Liver (tissue), 3 donors: ENCODE results near the gene BTBD7.

Experiments used
- ATF3 ChIP-seq: IDR thresholded peaks from 2 replicates; pipeline ENCODE4 v1.6.1; 2016; ENCODE audit warnings: antibody characterized with exemption
- CTCF ChIP-seq: fragments of 150-350 bp; IDR thresholded peaks from 2 replicates; pipeline ENCODE4 v1.5.1; 2017; ENCODE audit warnings: improper control_type of control experiment, low read depth, low read length; ENCODE audit not compliant: missing input control
- FOXA1 ChIP-seq: IDR thresholded peaks from 2 replicates; pipeline ENCODE4 v1.6.1; 2016; ENCODE audit warnings: antibody characterized with exemption
- GABPA ChIP-seq, 2 donors: IDR thresholded peaks in 1 of 2; conservative IDR thresholded peaks in 1 of 2; 2 replicates each; pipeline ENCODE4 v1.6.1; 2016; ENCODE audit warnings: antibody characterized with exemption in 2 of 2, mild to moderate bottlenecking in 1 of 2, moderate library complexity in 1 of 2
- HNF4G ChIP-seq: IDR thresholded peaks from 2 replicates; pipeline ENCODE4 v1.6.1; 2016; ENCODE audit warnings: antibody characterized with exemption
- JUND ChIP-seq, 2 donors: IDR thresholded peaks; 2 replicates each; pipeline ENCODE4 v1.6.1; 2016; ENCODE audit warnings: antibody characterized with exemption in 2 of 2
- RAD21 ChIP-seq, 2 donors: IDR thresholded peaks; 2 replicates each; pipeline ENCODE4 v1.6.1; 2016; ENCODE audit warnings: antibody characterized with exemption in 2 of 2, mild to moderate bottlenecking in 2 of 2
- SP1 ChIP-seq: IDR thresholded peaks from 2 replicates; pipeline ENCODE4 v1.6.1; 2018; ENCODE audit warnings: antibody characterized with exemption, mild to moderate bottlenecking
- TAF1 ChIP-seq: conservative IDR thresholded peaks from 2 replicates; pipeline ENCODE4 v1.6.1; 2016; ENCODE audit warnings: antibody characterized with exemption, mild to moderate bottlenecking
- TF ChIP-seq, protein P1 (sequence below): IDR thresholded peaks from 2 replicates; pipeline ENCODE4 v1.6.1; 2016; ENCODE audit warnings: antibody characterized with exemption
- TF ChIP-seq, protein P2 (sequence below): IDR thresholded peaks from 2 replicates; pipeline ENCODE4 v1.6.1; 2016; ENCODE audit warnings: antibody characterized with exemption, mild to moderate bottlenecking
- donor health status: healthy.
- donor health status: healthy.

DNA sequence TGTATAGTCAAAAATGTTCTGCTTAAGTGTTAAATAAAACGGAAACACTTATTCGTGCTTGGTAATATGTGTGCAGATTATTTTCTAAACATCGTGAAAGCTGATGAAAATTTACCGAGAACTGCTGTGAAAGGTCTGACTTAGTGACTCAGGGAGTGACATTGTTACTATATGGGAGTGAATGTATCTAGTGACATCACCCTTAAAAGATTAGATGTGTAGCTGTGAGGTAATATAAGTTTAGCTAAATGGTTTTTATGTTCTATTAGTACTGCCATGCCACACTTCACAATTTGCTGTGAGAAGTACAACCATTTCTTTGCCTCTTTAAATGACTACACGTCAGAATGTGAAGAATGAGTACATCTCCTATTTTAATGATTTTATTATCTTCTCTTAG, 15.5 kb upstream of the BTBD7 start:
- TF ChIP-seq CTCF, result no peak
- TF ChIP-seq TAF1, result no peak
- no peak for TF ChIP-seq RAD21 (IDR thresholded peaks at IDR 0.05)
- no peak for TF ChIP-seq HNF4G
- TF ChIP-seq SP1, result no peak
- no peak for TF ChIP-seq FOXA1
- TF ChIP-seq, protein P1, sequence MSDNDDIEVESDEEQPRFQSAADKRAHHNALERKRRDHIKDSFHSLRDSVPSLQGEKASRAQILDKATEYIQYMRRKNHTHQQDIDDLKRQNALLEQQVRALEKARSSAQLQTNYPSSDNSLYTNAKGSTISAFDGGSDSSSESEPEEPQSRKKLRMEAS, result no peak
- TF ChIP-seq, protein P2, sequence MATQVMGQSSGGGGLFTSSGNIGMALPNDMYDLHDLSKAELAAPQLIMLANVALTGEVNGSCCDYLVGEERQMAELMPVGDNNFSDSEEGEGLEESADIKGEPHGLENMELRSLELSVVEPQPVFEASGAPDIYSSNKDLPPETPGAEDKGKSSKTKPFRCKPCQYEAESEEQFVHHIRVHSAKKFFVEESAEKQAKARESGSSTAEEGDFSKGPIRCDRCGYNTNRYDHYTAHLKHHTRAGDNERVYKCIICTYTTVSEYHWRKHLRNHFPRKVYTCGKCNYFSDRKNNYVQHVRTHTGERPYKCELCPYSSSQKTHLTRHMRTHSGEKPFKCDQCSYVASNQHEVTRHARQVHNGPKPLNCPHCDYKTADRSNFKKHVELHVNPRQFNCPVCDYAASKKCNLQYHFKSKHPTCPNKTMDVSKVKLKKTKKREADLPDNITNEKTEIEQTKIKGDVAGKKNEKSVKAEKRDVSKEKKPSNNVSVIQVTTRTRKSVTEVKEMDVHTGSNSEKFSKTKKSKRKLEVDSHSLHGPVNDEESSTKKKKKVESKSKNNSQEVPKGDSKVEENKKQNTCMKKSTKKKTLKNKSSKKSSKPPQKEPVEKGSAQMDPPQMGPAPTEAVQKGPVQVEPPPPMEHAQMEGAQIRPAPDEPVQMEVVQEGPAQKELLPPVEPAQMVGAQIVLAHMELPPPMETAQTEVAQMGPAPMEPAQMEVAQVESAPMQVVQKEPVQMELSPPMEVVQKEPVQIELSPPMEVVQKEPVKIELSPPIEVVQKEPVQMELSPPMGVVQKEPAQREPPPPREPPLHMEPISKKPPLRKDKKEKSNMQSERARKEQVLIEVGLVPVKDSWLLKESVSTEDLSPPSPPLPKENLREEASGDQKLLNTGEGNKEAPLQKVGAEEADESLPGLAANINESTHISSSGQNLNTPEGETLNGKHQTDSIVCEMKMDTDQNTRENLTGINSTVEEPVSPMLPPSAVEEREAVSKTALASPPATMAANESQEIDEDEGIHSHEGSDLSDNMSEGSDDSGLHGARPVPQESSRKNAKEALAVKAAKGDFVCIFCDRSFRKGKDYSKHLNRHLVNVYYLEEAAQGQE, result no peak
- no peak for TF ChIP-seq JUND (IDR thresholded peaks at IDR 0.05)
- no peak for TF ChIP-seq ATF3
- no peak for TF ChIP-seq GABPA (IDR thresholded peaks at IDR 0.05 in 1 of 2, conservative IDR thresholded peaks at IDR 0.05 in 1 of 2)
